Prostate gland (tissue), 2 donors: Measurements from ENCODE around the gene CCDC97.

Experiments
- POLR2A ChIP-seq: fragments of 450-650 bp; IDR thresholded peaks from one replicate; pipeline ENCODE4 v1.6.1; 2016; ENCODE audit warnings: antibody characterized with exemption, mild to moderate bottlenecking
- TF ChIP-seq, protein P1 (sequence below), 4 experiments: fragments of 200-600 bp in 2 of 4; fragments of 450-650 bp in 2 of 4; sonication (generic) in 2 of 4; IDR thresholded peaks; 1 replicate in 3 of 4; 2 replicates in 1 of 4; pipeline ENCODE4 v1.5.1; 2016 to 2019; ENCODE audit warnings: antibody characterized with exemption in 4 of 4, mild to moderate bottlenecking in 2 of 4, moderate library complexity in 2 of 4

DNA sequence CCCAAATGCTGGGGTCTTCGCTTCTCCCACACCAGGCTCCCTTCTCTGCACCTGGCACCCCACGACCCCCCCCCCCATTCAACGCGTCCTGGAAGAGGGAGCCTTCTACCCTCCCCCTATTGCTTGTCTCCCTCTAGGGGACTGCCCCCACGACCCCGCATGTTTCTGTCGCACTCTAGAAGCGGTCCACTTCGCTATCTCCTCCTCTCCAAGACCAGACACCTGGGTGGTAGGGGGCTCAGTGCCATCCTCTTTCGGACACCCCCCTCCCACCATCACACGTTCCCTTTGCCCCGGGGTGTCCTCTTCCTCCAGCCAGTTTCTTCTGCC is 42.3 kb downstream of the CCDC97 start:
- TF ChIP-seq, protein P1, sequence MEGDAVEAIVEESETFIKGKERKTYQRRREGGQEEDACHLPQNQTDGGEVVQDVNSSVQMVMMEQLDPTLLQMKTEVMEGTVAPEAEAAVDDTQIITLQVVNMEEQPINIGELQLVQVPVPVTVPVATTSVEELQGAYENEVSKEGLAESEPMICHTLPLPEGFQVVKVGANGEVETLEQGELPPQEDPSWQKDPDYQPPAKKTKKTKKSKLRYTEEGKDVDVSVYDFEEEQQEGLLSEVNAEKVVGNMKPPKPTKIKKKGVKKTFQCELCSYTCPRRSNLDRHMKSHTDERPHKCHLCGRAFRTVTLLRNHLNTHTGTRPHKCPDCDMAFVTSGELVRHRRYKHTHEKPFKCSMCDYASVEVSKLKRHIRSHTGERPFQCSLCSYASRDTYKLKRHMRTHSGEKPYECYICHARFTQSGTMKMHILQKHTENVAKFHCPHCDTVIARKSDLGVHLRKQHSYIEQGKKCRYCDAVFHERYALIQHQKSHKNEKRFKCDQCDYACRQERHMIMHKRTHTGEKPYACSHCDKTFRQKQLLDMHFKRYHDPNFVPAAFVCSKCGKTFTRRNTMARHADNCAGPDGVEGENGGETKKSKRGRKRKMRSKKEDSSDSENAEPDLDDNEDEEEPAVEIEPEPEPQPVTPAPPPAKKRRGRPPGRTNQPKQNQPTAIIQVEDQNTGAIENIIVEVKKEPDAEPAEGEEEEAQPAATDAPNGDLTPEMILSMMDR (IDR thresholded peaks at IDR 0.05) = no peak
- no peak for TF ChIP-seq POLR2A
